ENCODE measurements around the gene PTPRD. TPM values are rescaled to one million over a fixed set of nuclear protein-coding genes. Genes with fewer than 3 reads are reported as not detected.

PTPRD gene
- total and polyA plus RNA-seq, 2 of the 4 experiments (the other 2 are of a cell fraction): 0.07 to 0.18 TPM

DNA sequence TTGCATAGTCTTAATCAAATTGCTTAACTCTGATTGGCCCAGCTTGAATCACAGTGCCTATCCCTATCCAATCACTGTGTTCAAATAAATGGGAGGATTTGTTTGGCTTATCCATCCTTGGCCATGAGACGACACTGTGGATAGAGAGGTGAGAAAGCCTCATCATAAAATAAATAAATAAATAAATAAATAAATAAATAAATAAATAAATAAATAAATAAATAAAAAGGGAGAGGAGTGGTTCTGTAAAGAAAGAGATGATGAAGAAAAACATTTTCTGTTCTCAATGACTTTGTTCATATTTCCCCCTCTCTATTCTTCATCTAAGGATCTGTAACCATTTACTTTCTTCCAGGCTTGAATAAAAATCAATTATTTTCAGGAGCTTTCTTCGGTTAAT, 74.7 kb downstream of the PTPRD start:
- Histone ChIP-seq H3K23ac (ENCODE audit: low read depth, low read length) (no peak overlapping the region), H3K4ac (ENCODE audit: low read depth, low read length) (no peak overlapping the region), H2BK5ac (ENCODE audit: low read depth, low read length, poor library complexity, severe bottlenecking) (no peak overlapping the region), H4K8ac (ENCODE audit: low read depth in 2 of 2, low read length in 2 of 2) (no peak overlapping the region), H3K4me3 (ENCODE audit: insufficient read depth, low read depth, low read length) (no peak overlapping the region), H3K14ac (replicated peaks; ENCODE audit: low read depth, low read length) (no peak overlapping the region), H3K18ac (ENCODE audit: low read depth, low read length) (no peak overlapping the region), H3K9me3 (ENCODE audit: control insufficient read depth, insufficient read depth, low read length) (peaks cover 7% of the 10 kb centered on the region), H4K20me1 (ENCODE audit: insufficient read depth, low read length) (no peaks in the 10 kb centered on the region), H2BK15ac (ENCODE audit: low read depth, low read length) (no peak overlapping the region), H3K9me1 (ENCODE audit: insufficient read depth, low read length) (no peaks in the 10 kb centered on the region), H3K27ac (ENCODE audit: insufficient read depth, low read length) (no peak overlapping the region), H2AK5ac (ENCODE audit: low read depth, low read length) (no peak overlapping the region), H3K4me1 (ENCODE audit: control insufficient read depth, insufficient read depth, low read length) (no peaks in the 10 kb centered on the region), H3K27me3 (ENCODE audit: control insufficient read depth, insufficient read depth, low read length) (no peaks in the 10 kb centered on the region), H3K36me3 (ENCODE audit: control insufficient read depth, insufficient read depth, low read length) (no peaks in the 10 kb centered on the region), H4K5ac (ENCODE audit: low read depth, low read length) (no peak overlapping the region), H4K91ac (ENCODE audit: insufficient read depth, low read depth, low read length) (no peak overlapping the region), H2AK9ac (replicated peaks; ENCODE audit: low read depth, low read length, poor library complexity) (no peak overlapping the region), H2AFZ (replicated peaks; ENCODE audit: low read length, poor library complexity) (no peak overlapping the region), H3K9ac (ENCODE audit: low read depth, low read length) (no peak overlapping the region), H3K79me1 (ENCODE audit: low read depth in 1 of 2, low read length in 2 of 2) (no peaks in the 10 kb centered on the region), H3K56ac (ENCODE audit: extremely low read depth, insufficient read depth, low read length) (no peak overlapping the region), H3K4me2 (ENCODE audit: low read depth, low read length) (no peak overlapping the region), H2BK120ac (ENCODE audit: low read depth, low read length) (no peak overlapping the region), H2BK20ac (ENCODE audit: low read depth, low read length) (no peak overlapping the region)
- BruUV-seq (replicated peaks): no TSS peak
- no CpG with 5 or more reads among the region's 2 CpGs for WGBS, 2 experiments (ENCODE audit: extremely low coverage in 2 of 2, insufficient read length in 1 of 2)
- ChIA-PET POLR2A (ENCODE audit: unreplicated experiment) (no interaction called here), CTCF (no interaction called here)
- intact Hi-C loops (cut with micrococcal nuclease) (no loop called here), dilution Hi-C loops (cut with HindIII; ENCODE audit: low sequenced_read_pairs, unreplicated experiment) (no loop called here), in situ Hi-C loops (cut with MboI; ENCODE audit: low sequenced_read_pairs) (no loop called here)
- TF ChIP-seq RAD21 (IDR thresholded peaks at IDR 0.05; ENCODE audit: low read length): no peak
- no peak for TF ChIP-seq CEBPB (IDR thresholded peaks at IDR 0.05; ENCODE audit: low read depth, low read length)
- no peak for TF ChIP-seq MAFK (IDR thresholded peaks at IDR 0.05; ENCODE audit: low read depth, low read length)
- TF ChIP-seq, protein P1, sequence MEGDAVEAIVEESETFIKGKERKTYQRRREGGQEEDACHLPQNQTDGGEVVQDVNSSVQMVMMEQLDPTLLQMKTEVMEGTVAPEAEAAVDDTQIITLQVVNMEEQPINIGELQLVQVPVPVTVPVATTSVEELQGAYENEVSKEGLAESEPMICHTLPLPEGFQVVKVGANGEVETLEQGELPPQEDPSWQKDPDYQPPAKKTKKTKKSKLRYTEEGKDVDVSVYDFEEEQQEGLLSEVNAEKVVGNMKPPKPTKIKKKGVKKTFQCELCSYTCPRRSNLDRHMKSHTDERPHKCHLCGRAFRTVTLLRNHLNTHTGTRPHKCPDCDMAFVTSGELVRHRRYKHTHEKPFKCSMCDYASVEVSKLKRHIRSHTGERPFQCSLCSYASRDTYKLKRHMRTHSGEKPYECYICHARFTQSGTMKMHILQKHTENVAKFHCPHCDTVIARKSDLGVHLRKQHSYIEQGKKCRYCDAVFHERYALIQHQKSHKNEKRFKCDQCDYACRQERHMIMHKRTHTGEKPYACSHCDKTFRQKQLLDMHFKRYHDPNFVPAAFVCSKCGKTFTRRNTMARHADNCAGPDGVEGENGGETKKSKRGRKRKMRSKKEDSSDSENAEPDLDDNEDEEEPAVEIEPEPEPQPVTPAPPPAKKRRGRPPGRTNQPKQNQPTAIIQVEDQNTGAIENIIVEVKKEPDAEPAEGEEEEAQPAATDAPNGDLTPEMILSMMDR (conservative IDR thresholded peaks at IDR 0.05; ENCODE audit: low read depth, low read length): no peak
- TF ChIP-seq SMC3 (IDR thresholded peaks at IDR 0.05; ENCODE audit: low read depth, low read length): no peak
- no peak for TF ChIP-seq BHLHE40 (IDR thresholded peaks at IDR 0.05; ENCODE audit: low read depth, low read length)
- no peak for TF ChIP-seq MAZ (IDR thresholded peaks at IDR 0.05; ENCODE audit: borderline replicate concordance, low read depth, low read length)
- TF ChIP-seq RCOR1 (IDR thresholded peaks at IDR 0.05; ENCODE audit: insufficient replicate concordance, low read length): no peak
- TF ChIP-seq, protein P2, sequence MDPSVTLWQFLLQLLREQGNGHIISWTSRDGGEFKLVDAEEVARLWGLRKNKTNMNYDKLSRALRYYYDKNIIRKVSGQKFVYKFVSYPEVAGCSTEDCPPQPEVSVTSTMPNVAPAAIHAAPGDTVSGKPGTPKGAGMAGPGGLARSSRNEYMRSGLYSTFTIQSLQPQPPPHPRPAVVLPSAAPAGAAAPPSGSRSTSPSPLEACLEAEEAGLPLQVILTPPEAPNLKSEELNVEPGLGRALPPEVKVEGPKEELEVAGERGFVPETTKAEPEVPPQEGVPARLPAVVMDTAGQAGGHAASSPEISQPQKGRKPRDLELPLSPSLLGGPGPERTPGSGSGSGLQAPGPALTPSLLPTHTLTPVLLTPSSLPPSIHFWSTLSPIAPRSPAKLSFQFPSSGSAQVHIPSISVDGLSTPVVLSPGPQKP (IDR thresholded peaks at IDR 0.05; ENCODE audit: borderline replicate concordance, low read depth, low read length): no peak
- TF ChIP-seq CHD1 (IDR thresholded peaks at IDR 0.05; ENCODE audit: low read depth, low read length): no peak
- no peak for TF ChIP-seq MXI1 (IDR thresholded peaks at IDR 0.05; ENCODE audit: borderline replicate concordance, low read depth, low read length)
- no peak for TF ChIP-seq RFX5 (IDR thresholded peaks at IDR 0.05; ENCODE audit: low read depth, low read length)
- no peak for TF ChIP-seq NFE2L2 (IDR thresholded peaks at IDR 0.05; ENCODE audit: low read depth, low read length)
- no peak for TF ChIP-seq POLR2A (IDR thresholded peaks at IDR 0.05; ENCODE audit: low read depth, low read length)
- TF ChIP-seq FOS (IDR thresholded peaks at IDR 0.05; ENCODE audit: low read depth, low read length): no peak
- TF ChIP-seq, protein P3, sequence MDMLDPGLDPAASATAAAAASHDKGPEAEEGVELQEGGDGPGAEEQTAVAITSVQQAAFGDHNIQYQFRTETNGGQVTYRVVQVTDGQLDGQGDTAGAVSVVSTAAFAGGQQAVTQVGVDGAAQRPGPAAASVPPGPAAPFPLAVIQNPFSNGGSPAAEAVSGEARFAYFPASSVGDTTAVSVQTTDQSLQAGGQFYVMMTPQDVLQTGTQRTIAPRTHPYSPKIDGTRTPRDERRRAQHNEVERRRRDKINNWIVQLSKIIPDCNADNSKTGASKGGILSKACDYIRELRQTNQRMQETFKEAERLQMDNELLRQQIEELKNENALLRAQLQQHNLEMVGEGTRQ (IDR thresholded peaks at IDR 0.05; ENCODE audit: low read depth, low read length): no peak
- ATAC-seq (ENCODE audit: low read depth) (no peak), DNase-seq (no peak)
